CD1c-positive myeloid dendritic cell (primary cell): ENCODE data around the gene APPBP2.
"Not testable (repeated sequence)": the region's sequence is repeated elsewhere in the genome, so short reads cannot be mapped to it uniquely, and the experiment has no call there.

Experiments used
- DNase-seq: peaks from one replicate; pipeline ENCODE4 v3.0.0-alpha.2; 2016; ENCODE audit errors: extremely low spot score

APPBP2 gene

DNA sequence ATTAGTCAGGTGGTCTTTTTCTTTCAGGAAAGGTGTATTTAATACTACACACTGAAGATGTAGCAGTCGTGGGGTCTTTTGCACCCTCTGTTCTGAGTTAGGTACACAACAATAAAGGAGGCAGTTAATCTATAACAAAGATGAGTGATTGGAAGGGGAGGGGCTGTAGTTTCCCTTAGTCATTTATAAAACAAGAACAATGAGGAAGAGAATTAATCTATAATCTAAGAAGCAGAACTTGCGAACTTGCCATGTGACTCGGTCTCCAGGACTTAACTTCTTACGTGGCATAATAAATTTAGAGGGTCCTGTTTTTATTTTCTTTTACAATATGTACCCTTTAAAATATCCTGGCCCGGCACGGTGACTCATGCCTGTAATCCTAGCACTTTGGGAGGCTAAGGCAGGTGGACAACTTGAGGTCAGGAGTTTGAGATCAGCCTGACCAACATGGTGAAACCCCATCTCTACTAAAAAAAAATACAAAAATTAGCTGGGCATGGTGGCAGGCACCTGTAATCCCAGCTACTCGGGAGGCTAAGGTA is 8.6 kb upstream of the APPBP2 start:
- no peak for DNase-seq

DNA sequence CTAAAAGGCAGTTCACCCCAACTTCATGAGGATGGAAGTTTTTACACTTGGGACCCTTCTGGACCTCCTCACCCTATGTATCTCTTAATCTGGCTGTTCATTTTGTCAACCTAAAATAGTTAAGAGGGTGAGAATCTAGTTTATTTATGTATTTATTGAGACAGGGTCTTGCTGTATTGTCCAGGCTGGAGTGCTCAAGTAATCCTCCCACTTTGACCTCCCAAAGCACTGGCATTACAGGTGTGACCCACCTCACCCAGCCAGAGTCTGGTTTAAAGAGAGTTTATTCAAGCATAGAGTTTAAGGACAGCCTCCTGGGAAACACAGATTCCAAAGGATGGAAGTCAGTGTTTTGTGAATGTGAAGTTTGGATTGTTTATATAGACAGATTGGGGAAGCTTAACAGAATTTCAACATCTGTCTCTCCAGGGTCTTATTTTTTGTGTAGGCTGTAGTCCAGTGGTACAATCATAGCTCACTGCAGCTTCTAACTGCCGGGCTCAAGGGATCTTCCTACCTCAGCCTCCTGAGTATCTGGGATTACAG is 8.0 kb upstream of the APPBP2 start:
- no peak for DNase-seq

DNA sequence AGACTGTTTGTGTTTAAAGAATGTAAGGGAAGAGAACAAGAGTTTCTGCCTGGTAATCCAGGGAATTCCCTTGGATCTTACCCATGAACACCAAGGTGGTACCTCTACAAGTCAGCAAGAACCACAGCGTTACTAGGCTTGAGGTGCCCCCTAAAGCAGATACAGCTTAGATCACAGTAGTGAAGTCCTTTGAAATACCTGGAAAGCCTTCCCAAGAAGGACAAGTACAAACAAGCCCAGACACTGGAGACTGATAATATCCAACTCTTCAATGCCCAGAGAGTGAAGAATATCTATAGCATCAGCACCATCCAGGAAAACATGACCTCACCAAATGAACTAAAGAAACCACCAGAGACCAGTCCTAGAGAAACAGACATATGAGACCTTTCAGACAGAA is 3.8 kb upstream of the APPBP2 start:
- DNase-seq: no peak

DNA sequence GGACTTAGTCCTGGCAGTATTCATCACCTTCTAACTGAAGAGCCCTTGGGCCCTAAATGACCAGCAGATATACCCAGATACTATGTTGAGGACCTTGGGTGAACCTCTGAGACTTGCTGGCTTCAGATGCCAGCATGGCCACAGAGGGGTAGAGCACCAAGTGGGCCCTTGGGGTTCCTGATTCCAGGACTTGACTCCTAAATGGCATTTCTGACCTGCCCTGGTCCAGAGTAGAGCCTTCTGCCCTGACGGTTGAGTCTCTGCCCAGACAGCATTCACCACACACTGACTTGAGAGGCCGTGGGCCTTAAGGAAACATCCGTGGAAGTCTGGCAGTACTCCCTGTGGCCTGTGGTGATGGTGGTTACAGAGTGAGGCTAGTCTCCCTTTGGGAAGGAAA is 2.8 kb upstream of the APPBP2 start:
- no peak for DNase-seq

DNA sequence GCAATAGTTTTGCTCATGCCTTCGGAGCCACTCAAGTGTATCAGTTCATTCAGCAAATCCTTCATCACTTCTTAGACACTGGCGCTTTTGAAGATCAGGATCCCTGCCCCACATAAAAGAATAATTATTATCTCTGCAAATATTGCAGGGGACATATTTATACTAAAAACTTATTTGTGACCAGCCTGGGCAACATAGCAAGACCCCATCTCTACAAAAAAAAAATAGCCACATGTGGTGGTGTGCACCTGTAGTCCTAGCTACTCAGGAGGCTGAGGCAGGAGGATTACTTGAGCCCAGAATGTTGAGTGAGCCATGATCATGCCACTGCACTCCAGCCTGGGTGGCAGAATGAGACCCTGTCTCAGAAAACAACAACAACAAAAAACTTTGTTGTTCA is 1.7 kb upstream of the APPBP2 start:
- DNase-seq: no peak

DNA sequence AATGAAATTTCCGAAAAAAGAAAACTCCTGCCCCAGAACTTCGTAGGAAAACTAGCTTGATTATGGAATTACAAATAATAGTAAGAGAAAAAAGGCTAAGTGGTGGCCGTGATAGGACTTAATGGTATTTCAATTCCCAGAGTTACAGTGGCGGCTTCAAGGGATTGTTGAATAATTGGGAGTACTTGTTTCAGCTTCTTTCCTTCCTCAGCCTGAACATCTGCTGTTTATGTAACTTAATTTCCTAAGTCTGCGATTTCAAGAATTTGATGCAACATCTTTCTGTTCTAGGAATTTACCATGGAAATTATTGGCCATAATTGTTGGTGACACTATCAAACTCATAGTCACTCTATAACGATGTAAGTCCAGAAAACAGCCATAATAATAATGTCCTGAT is 684 bp upstream of the APPBP2 start:
- no peak for DNase-seq

DNA sequence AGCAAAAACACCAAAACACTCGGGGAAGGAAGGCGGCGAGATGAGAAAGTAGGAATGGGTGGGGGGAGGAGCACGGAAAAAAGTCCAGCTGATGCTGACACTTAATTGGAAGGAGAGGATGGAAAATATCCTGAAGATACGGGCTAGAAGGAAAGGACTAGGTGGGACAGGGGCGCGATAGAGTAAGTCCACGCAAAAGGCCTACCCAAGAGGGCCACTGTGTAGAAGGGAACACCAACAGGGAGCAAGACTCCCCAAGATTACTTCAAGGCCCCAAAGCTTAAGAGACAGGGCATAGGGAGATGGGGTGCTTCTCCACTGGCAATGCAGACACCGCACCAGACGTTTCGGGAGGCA is 736 bp downstream of the APPBP2 start:
- no peak for DNase-seq

DNA sequence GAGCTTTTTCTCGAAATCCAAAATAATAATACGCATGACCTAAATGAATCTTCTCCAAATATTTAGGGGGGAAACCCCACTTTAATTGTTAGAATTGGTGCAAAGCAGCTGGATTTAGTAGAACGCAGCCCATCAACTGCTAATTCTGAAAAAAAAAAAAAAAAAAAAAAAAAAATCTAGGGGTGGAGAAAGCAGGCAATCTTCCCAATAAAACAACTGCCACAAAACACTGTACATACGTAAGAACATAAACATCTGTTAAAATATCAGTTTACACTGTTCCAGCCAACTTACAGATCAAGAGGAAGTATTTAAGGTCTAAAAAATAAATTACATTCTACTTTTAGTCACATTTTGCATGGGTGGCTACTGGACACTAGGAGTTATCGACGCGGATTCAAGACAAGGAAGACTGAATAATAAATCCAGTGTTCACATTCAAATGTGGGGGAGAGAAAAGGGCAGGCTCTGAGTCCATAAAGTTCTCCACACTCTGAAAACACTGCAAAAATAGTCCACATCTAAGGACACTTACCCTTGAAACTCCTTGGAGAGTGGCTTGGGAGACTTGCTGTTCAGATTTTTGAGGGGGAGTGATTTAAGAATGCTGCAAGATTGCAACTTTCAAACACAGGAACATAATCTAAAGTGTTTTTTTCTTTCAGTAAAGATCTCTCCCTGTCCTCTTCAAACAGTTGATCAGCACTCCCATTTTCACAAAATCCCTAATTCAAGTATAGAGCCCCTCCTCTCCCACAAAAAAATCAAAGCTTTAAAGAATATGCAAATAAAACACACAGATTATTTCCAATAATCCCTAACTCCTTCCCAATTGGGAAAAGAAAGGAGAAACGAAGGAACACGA is 1.3 kb downstream of the APPBP2 start:
- DNase-seq: peak; percentile 23

DNA sequence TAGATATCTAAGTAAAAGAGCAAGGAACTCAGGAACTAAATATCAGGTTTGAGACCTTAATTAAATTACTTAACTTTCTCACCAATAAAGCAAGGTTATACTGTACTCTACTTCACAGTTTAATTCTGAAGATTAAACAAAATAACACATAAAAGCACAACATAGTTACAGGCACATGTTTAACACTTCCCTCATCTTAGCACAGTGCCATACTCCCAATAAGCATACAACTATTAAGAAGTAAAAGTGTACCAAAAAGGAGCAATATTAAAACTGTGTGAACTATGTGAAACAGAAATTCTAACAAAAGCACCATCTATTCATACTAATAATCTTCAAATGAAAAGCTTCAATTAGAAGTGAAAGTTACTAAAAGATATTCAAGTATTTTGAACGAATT is 2.2 kb downstream of the APPBP2 start:
- DNase-seq: no peak

DNA sequence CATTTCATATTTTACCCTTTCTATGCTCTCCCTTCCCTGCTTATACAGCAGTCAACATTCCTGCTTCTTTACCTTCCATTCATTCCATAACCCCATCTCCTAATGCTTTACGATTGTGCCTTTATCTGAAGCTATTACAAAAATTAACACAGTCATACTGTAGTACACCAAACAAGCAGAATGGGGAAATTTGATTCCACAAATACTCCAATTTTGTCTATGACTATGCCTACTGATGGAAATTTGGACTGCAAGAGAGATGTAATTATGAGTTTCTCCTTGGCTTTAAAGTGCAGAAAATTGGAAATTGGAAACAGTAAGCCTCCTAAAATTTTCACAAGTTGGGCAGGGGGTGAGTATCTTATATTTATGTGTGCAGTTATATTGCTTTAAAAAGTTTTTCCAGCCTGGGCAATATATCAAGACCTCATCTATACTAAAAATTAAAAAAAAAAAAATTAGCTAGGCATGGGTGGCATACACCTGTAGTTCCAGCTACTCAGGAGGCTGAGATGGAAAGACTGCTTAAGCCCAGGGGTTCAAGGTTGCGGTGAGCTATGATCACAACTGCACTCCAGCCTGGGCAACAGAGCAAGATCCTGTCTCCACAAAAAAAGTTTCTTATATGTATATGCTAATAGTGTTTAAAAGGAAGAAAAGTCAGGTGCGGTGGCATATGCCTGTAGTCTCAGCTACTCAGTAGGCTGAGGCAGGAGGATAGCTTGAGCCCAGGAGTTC is 3.0 kb downstream of the APPBP2 start:
- no peak for DNase-seq

DNA sequence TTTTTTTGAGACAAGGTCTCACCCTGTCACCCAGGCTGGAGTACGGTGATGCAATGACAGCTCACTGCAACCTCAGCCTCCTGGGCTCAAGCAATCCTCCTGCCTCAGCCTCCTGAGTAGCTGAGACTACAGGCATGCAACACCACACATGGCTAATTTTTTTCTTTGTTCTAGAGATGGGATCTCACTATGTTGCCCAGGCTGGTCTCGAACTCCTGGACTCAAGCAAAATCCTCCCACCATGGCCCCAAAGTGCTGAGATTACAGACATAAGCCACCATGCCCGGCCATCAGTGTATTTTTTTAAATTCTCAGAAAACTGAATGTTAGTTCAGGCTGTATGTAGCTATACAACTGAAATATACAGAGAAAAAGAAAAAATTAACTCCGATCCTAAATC is 6.2 kb downstream of the APPBP2 start:
- no peak for DNase-seq

DNA sequence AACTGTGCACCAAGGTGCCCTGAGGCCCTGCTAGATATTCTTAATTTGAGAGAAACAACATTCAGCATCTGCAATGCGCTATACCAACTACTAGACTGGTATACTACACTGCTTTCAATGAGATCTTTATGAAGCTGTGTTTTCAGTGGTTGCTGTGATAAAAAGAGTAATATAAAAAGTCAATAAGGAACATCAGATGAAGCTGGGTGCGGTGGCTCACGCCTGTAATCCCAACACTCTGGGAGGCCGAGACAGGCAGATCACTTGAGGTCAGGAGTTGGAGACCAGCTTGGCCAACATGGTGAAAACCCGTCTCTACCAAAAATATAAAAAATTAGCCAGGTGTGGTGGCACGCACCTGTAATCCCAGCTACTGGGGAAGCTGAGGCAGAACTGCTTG is 10.4 kb downstream of the APPBP2 start:
- not testable (repeated sequence) for DNase-seq

DNA sequence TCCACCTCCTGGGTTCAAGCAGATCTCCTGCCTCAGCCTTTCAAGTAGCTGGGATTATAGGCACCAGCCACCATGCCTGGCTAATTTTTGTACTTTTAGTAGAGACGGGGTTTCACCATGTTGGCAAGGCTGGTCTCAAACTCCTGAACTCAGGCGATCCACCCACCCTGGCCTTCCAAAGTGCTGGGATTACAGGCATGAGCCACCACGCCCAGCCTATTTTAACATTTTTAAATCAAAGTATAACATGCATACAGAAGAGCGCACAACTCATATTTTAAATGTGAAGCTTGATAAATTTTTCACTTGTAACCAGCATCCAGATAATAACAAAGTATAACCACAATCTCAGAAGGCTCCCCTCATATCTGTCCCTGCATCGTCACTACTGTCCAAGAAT is 10.8 kb downstream of the APPBP2 start:
- DNase-seq: not testable (repeated sequence)

DNA sequence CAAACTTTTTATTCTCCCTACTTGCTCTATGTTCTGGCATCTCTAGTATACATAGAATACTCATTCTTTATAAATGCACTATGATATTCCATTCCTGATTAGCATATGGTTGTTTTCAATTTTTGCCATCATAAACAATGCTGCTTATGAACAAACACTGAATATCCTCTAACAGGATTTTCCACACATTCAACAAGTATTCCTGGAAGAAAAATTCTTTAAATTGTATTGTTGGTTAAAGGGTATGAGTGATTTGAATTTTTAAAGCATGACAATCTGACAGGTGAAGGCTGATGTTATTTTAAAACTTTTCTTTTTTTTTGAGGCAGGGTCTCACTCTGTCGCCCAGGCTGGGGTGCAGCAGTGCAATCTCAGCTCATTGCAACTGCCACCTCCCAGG is 11.5 kb downstream of the APPBP2 start:
- no peak for DNase-seq

DNA sequence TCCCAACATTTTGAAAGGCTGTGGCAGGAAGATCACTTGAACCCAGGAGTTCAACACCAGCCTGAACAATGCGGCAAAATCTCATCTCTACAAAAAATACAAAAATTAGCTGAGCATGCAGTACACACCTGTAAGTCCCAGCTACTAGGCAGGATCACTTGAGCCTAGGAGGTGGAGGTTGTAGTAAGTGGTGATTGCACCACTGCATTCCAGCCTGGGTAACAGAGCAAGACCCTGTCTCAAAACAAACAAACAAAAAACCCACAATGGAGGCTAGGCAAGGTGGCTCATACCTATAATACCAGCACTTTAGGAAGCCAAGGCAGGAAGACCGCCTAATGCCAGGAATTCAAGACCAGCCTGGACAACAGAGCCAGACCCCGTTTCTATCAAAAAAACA is 12.0 kb downstream of the APPBP2 start:
- no peak for DNase-seq

DNA sequence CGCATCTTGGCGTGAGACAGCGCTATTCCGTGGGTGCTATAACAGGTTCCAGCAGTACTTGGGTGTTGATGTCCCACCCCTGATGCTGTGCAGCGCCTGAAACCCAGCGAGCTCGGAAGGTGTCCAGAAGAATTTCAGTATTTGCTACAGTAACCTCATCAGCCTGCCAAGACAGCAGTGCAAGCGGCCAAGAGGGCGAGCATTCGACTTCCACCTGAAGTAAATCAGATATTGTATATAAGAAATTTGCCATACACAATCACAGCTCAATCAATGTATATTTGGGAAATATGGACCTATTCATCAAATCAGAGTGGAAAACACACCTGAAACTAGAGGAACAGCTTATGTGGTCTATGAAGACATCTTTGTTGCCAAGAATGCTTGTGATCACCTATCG is 13.0 kb downstream of the APPBP2 start:
- no peak for DNase-seq

DNA sequence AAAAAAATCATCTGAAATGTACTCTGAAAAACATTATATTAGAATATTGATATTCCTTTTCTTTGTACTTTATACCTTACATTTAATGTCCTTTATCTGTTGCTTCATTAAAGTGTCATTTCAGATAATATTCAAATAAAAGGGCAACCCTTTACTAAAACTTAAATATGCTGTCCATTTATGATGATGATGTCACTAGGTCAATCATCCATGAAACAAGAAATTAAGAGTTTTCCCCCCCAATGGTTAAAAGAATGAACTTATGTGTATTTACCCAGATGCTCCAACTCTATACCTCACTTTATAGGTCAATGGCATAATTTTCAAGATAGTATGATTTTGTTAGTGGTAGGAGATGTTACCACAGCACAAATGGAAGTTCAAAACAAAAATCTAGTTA is 15.3 kb downstream of the APPBP2 start:
- DNase-seq: no peak

DNA sequence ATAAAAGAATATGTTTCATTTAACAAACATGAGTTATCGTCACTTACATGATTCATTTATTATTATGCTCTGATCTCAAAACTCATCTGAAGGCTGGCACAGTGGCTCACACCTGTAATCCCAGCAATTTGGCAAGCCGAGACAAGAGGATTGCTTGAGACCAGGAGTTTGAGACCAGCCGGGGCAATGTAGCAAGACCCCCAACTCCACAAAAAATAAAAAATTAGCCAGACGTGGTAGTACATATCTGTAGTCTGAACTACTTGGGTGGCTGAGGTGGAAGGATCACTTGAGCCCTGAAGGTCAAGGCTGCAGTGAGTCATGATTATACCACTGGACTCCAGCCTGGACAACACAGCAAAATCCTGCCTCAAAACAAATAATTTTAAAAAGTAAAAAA is 16.0 kb downstream of the APPBP2 start:
- no peak for DNase-seq

DNA sequence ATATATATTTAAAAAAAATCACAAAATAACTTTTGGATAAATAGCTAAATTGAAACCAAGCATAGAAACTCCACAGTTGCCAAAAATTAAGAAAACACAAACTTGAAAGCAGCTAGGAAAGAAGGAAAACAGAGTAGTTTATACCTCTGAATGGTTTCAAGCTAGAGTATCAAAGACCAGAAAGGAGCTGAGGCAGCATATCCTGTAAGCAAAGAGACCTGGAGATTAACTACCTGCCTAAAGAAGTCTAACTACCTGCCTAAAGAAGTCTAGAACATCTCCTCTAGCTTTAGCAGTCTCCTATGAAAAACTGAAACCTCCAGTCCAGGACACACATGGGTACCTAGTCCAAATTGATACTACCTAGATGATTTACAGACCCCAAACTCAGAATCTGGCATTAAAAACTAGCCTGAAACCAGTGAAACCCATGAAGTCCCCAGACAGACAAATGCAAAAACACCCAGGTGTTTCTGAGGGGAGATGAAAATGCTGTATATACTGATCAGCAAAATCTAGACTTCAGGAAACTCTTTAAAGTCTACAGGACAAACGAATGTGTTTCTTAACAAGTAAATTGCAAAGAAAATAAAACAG is 17.6 kb downstream of the APPBP2 start:
- DNase-seq: no peak

DNA sequence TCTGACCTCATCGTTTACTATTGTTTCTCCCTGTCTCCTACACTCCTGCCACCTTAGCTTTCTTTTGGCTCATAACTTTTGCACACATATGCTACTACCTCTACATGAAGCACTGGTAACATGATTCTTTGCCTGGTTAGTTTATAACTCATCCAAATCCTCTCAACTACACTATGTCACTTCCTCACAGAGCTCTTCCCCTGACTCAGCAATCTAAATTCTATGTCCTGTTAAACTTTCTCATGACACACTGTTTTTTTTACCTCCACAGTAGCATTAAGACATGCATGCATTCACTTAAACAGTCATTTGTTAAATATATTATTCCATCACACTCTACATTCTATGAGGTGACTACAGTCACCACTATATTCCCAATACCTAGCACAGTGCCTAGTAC is 19.7 kb downstream of the APPBP2 start:
- DNase-seq: peak; percentile 11

DNA sequence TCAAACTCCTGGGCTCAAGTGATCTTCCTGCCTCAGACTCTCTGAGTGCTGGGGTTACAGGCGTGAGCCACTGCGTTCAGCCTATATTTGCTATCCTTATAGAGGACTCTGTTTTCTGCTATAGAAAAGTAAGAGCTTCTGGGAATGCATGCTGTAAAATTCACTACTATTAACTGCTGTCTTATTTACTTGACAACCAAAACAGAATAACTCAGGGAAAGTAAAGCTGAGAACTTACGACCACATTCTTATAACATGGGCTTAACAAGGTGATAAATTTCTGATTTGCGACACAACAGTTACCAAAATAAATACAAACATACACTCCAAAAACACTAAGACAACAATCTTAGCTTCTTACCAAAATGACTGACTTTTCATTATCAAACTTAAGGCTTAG is 23.9 kb downstream of the APPBP2 start:
- no peak for DNase-seq

DNA sequence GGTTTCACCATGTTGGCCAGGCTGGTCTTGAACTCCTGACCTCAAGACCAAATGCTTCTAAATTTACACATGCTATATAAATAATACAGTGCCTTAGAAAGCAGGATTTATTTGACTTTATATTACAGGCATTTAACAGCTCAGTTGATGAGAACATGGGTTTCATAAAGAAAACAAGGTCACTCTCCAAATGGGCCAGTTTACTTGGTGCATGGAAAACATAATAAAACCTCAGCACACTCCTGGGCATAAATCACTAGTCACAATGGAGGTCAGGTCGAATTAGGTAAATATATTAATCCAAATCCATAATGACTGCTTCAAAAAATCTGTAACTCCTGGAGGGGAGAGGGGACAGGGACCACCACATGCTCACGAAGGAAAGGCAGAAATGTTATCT is 24.5 kb downstream of the APPBP2 start:
- no peak for DNase-seq

DNA sequence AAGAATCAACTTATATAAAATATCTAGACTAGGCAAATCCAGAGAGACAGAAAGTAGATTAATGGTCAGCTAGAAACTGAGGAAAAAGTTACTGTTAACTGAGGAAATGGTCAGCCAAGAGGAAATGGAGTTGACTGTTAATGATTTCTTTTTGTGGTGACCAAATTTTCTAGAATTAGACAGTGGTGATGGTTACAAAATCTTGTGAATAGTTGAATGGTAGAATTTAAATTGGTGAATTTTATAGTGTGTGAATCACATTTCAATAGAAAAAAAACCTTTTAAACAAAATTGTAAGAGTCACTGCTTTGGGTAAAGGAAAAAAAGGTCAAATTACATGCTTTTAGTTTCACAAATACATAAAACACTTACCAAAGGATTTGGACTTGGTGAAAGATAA is 30.0 kb downstream of the APPBP2 start:
- DNase-seq: no peak
